Lung microvascular endothelial cell (primary cell): ENCODE data around the gene ACSL6. TPM values are rescaled to one million over a fixed set of nuclear protein-coding genes. Genes with fewer than 3 reads are reported as not detected.

ENCODE experiments used
- DNase-seq, 2 donors: peaks; one replicate each; pipeline versions ENCODE4 v3.0.0 to v3.0.0-alpha.2; 2010; ENCODE audit warnings: low read depth in 2 of 2
- total RNA-seq: library from RNA; depleted of rRNA; stranded (reverse); fragments of >200 nt; gene quantifications from 2 replicates; pipeline ENCODE4 v1.2.1, GENCODE V29; 2014

The ACSL6 gene
- total RNA-seq, 1 donor from 2014 or later = 0.40 TPM

- DNase-seq = no peak
These were observed 11.8 kb downstream of the ACSL6 start for GRCh38 chr5:131999441-132000240.

- no peak for DNase-seq
These were observed 12.4 kb downstream of the ACSL6 start for GRCh38 chr5:131999041-131999440.

GRCh38 chr5:131998431-131999040 lies 12.9 kb downstream of the ACSL6 start:
- DNase-seq = no peak

- DNase-seq = no peak
These were observed 13.7 kb downstream of the ACSL6 start for GRCh38 chr5:131997727-131998117.

- no peak for DNase-seq
These were observed 14.3 kb downstream of the ACSL6 start for GRCh38 chr5:131997026-131997726.

- DNase-seq = peak; percentile 34 to 71
These were observed 15.0 kb downstream of the ACSL6 start for GRCh38 chr5:131996210-131997025.

- no peak for DNase-seq
These were observed 16.8 kb downstream of the ACSL6 start for GRCh38 chr5:131994533-131995226.

- DNase-seq = no peak
These were observed 17.4 kb downstream of the ACSL6 start for GRCh38 chr5:131994090-131994489.

DNA sequence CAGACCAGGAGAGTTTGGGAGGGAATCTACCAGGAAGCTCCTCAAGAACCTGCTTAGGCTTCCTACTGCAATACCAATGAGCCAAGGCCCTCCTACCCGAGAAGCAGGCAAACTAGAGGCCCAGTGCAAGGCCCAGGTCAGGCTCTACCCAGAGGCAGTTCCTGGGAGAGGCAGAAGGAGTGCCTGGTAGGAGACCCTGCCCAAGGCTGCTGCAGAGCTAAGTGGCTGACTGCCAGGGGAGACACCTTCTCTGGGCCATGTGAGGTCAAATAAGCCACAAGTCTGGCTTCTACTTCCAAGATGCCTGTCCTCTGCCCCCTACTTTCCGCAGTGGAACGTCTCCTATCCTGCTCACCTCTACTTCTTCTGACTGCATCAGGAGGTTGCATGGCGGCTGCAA lies 17.8 kb downstream of the ACSL6 start:
- no peak for DNase-seq

- no peak for DNase-seq
These were observed 19.1 kb downstream of the ACSL6 start for GRCh38 chr5:131992370-131992769.

GRCh38 chr5:131991593-131992324 lies 19.7 kb downstream of the ACSL6 start:
- no peak for DNase-seq

DNA sequence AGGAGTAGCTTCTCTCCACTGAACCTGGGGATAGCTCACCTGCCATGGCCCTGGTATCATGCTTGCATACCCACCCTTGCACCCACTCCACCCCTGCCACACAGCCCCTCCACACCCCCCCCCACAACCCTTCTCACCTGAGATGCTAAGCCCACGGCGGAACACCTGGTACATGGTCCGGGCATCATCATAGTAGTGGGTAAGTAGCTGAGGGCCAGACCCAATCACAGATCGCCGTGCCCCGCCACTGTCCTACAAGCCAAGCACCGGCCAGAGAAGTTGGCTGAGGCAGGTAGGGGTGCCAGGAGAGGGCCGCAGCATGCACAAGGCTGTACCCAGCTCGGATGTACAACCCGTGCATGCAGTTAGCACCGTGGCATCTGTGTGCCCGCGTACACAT lies 20.7 kb downstream of the ACSL6 start:
- no peak for DNase-seq

DNA sequence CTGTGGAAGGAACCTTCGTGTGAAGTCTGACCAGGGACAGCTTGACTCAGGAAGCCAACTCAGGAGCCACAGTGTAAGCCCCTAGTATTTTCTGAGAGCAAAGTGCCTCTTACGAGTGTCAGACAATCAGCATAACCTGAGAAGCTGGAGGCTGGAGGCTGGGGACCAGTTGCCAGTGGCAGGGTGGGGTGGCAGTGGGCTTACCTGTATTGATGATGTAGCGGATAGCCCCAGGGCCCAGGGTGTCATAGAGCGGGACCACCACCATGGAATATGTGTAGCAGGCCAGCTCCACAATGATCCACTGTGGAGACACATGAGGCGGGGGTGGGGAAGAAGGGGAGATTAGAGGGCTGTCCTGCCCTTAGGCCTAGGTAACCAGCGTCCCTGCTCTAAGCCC lies 22.9 kb downstream of the ACSL6 start:
- DNase-seq = no peak

- no peak for DNase-seq
These were observed 24.2 kb downstream of the ACSL6 start for GRCh38 chr5:131987251-131987650.

DNA sequence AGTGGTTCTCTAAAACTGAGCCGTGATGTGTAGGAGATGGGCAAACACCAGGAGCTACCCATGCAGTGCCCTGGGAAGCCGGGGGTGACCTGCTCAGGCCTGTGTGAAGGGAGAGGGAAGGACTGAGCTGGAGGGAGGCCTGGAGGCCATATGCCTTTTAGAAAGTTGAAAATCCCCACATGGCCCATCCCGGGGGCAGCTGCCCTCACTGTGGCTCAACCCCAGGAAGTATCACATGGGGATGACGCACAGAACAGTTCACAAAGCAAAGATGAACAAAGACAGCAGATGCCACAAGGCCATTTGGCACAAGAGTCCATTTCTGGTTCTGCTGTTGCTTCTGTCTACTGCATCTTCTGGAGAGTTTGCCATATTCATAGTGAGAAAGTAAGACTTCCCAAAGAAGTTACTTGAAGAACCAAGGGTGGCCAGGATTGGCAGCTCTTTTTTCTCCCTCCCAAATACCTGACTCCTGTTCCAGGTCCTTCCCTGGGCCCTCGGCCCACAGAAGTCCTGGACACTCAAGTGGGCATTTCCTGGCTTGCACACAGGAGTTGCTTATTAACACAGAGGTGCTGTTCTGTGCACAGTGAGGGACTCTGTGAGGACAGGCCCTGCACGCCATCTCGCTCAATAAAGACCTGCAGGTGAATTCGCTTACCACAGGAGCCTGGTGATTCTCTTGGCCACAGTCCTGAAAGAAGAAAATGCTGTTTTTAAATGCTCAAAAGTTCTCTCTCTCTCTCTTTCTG lies 25.1 kb downstream of the ACSL6 start:
- no peak for DNase-seq

GRCh38 chr5:131984956-131985665 lies 26.3 kb downstream of the ACSL6 start:
- no peak for DNase-seq

DNA sequence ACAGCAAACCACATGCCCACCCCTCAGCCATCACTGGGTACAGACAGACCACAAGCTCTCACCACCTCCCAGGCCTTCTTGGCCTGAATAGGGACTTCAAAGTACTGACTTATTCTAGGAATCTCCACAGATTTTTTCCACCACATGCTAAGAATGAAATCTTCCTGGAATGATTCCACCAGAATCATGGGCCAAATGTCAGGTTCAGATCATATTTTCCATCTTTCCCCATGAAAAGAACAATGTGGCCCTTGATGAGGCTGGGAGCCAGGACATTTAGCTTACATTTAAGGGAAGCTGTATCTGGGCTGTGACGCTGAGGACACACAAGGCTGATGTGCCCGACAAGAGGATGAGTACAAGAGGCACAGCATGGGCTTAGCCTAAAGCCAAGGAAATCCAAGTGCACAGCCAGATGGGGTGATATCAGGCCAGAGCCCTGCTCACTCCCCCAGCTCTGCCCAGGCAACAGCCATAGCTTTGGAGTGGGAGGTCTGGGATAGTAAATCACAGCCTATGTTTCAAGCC lies 28.1 kb downstream of the ACSL6 start:
- DNase-seq = no peak

GRCh38 chr5:131981516-131981915 lies 29.9 kb downstream of the ACSL6 start:
- no peak for DNase-seq

- no peak for DNase-seq
These were observed 30.8 kb downstream of the ACSL6 start for GRCh38 chr5:131980696-131981095.
